Naive thymus-derived CD4-positive, alpha-beta T cell (primary cell): Measurements from ENCODE around the gene EXOG. TPM values are rescaled to one million over a fixed set of nuclear protein-coding genes. Genes with fewer than 3 reads are reported as not detected.
A peak's percentile ranks its signal among the peaks of the same experiment; 100 is the strongest.

Source experiments
- ATAC-seq: fragments of 150-1000 bp; cut with Tn5 transposase; 2 replicates; pipeline ENCODE4 v1.10.0; 2021; ENCODE audit warnings: mild to moderate bottlenecking, moderate library complexity
- CTCF ChIA-PET: fragments of 350-600 bp; sonication (Branson Sonifier 250); formaldehyde crosslinking; loops from one replicate; lab custom pipeline; 2021; ENCODE audit warnings: antibody characterized with exemption; lab: Charles Lee
- POLR2A ChIA-PET: fragments of 350-600 bp; sonication (Branson Sonifier 250); formaldehyde crosslinking; loops from one replicate; lab custom pipeline; 2021; ENCODE audit warnings: antibody characterized with exemption, inconsistent platforms; lab: Charles Lee
- DNase-seq, 9 donors: peaks; one replicate each; pipeline versions ENCODE4 v3.0.0 to v3.0.0-alpha.2; 2020 to 2022; ENCODE audit warnings: mixed read lengths in 1 of 9
- H3K27ac ChIP-seq: one replicate; pipeline ENCODE4 v1.7.0; 2013; ENCODE audit warnings: mild to moderate bottlenecking, low read depth, low read length, moderate library complexity
- H3K27me3 ChIP-seq, 2 donors: one replicate each; pipeline ENCODE4 v1.7.0; 2013; ENCODE audit warnings: low read length in 2 of 2, mild to moderate bottlenecking in 2 of 2, moderate library complexity in 2 of 2; ENCODE audit not compliant: control insufficient read depth in 2 of 2, insufficient read depth in 2 of 2
- H3K36me3 ChIP-seq, 3 experiments: 1 replicate in 2 of 3; 2 replicates in 1 of 3; pipeline ENCODE4 v1.7.0; 2013; ENCODE audit warnings: low read length in 3 of 3, mild to moderate bottlenecking in 3 of 3, moderate library complexity in 1 of 3; ENCODE audit not compliant: insufficient read depth in 3 of 3, control insufficient read depth in 2 of 3
- H3K4me1 ChIP-seq, 2 donors: one replicate each; pipeline ENCODE4 v1.7.0; 2013; ENCODE audit warnings: low read length in 2 of 2, mild to moderate bottlenecking in 2 of 2, moderate library complexity in 1 of 2; ENCODE audit not compliant: control insufficient read depth in 2 of 2, insufficient read depth in 2 of 2
- H3K4me3 ChIP-seq: 2 replicates; pipeline ENCODE4 v1.7.0; 2013; ENCODE audit warnings: mild to moderate bottlenecking, low read length
- H3K9me3 ChIP-seq, 3 experiments: 1 replicate in 2 of 3; 2 replicates in 1 of 3; pipeline ENCODE4 v1.7.0; 2013; ENCODE audit warnings: low read length in 3 of 3; ENCODE audit not compliant: control insufficient read depth in 2 of 3
- H3K27ac Mint-ChIP-seq, 9 donors: one replicate each; pipeline ENCODE4 v1.8.0; 2020 to 2022; ENCODE audit warnings: mixed read lengths in 9 of 9, mild to moderate bottlenecking in 8 of 9, moderate library complexity in 5 of 9, inconsistent platforms in 2 of 9
- H3K27me3 Mint-ChIP-seq, 5 donors: one replicate each; pipeline ENCODE4 v1.8.0; 2021 to 2022; ENCODE audit warnings: mixed read lengths in 5 of 5, mild to moderate bottlenecking in 1 of 5
- H3K36me3 Mint-ChIP-seq, 5 donors: one replicate each; pipeline ENCODE4 v1.8.0; 2020 to 2022; ENCODE audit warnings: mixed read lengths in 5 of 5, mild to moderate bottlenecking in 3 of 5, inconsistent platforms in 1 of 5
- H3K4me1 Mint-ChIP-seq, 7 donors: one replicate each; pipeline ENCODE4 v1.8.0; 2020 to 2022; ENCODE audit warnings: mixed read lengths in 7 of 7, mild to moderate bottlenecking in 3 of 7, inconsistent platforms in 1 of 7
- H3K4me3 Mint-ChIP-seq, 10 donors: one replicate each; pipeline ENCODE4 v1.8.0; 2020 to 2022; ENCODE audit warnings: mild to moderate bottlenecking in 10 of 10, mixed read lengths in 10 of 10, moderate library complexity in 6 of 10, inconsistent platforms in 2 of 10
- H3K9me3 Mint-ChIP-seq, 11 donors: one replicate each; pipeline ENCODE4 v1.8.0; 2020 to 2022; ENCODE audit warnings: mixed read lengths in 11 of 11, mild to moderate bottlenecking in 4 of 11, inconsistent platforms in 1 of 11, moderate library complexity in 1 of 11
- intact Hi-C, 2 donors: fragments of 100-400 bp; cut with micrococcal nuclease; formaldehyde crosslinking; loops; one replicate each; pipeline ENCODE4 v1.15.1; 2023
- polyA plus RNA-seq, 2 donors: library from polyadenylated mRNA; unstranded; fragments of 300-500 nt; fragmentation: Illumina TruSeq; gene quantifications; one replicate each; pipeline ENCODE4 v1.2.3, GENCODE V29; 2021
- total RNA-seq, 6 experiments: library from RNA in 5 of 6; stranded (reverse) in 5 of 6; gene quantifications; 1 replicate in 5 of 6; 2 replicates in 1 of 6; pipeline ENCODE4 v1.2.3 and lab custom pipeline; 2021 to 2026

The EXOG gene
- total and polyA plus RNA-seq, 7 experiments from 2014 or later = 6.1 to 31.0 (median 20.7) TPM

DNA sequence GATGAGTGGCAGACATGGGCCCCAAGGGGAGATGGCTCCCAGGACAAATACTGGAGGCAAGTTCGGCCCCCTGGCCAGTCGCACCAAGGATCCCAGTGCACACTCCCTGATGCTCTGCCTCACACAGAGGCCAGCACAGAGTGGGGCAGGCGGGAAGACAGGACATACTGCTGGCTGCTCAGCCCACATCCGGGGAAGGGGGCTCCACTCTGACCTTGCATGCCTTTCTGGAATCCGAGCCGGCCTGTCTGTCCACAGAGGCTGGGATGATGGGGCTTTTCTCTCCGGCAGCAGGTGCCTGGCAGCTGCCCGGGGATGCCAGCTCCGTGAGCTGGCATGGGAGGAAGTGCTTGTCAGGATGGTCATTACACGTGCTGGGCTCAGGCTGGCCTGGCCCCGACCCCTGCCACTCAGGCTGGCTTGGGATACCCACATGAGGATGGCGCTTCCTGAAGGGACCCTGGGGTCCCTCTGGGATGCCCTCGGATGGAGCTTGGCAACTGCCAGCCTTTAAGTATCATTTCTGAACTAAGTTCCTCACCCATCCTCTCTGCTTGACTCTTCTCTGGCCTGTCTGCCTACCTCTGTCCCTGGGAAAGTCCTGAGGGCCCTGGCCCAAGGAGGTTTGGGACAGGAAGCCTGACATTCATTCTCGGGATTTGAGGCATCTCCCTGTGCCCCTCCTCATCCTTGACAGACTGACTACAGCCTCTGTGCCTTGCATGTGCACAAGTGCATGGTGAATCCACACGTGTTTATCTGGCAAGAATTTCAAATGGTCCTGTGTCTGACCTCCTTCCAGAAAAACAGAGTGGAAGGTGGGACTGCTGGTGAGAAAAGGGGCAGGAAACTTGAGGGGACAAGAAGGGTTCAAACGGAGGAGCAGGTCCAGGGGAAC, 46.5 kb downstream of the EXOG start:
- intact Hi-C loops = no loop called here

DNA sequence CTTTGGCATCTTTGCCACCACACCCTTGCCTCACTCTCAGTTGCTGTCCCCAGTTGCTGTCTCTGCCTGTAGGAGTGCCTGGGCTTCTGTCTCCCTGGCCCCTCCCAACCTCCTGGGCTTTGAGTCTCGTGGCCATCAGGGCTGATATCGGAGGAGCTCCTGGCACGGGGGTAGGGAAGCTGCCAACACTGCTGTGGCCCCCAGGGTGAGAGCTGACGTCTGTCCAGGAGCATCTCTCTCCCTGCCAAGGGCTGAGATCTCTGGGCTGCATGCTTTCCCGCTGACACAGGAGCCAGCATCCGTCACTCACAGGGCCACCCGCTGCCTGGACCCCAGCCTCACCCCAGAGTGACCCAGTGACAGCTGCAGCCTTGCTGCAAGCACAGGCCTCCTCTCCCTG, 47.4 kb downstream of the EXOG start:
- CTCF ChIA-PET = no interaction called here
- DNase-seq (no peak), ATAC-seq (no peak)
- Mint-ChIP-seq H3K9me3 (no peaks in the 10 kb centered on the region), H3K36me3 (peaks cover 0 to 9% (median 0%) of the 10 kb centered on the region in 5 donors), H3K27me3 (peaks cover 0 to 10% (median 0%) of the 10 kb centered on the region in 5 donors), H3K4me1 (peaks cover 0 to under 1% (median 0%) of the 10 kb centered on the region in 7 donors), H3K4me3 (no peak overlapping the region), H3K27ac (no peak overlapping the region)
- Histone ChIP-seq H3K27me3 (no peaks in the 10 kb centered on the region), H3K4me1 (no peaks in the 10 kb centered on the region), H3K4me3 (no peak overlapping the region), H3K9me3 (no peaks in the 10 kb centered on the region), H3K36me3 (no peaks in the 10 kb centered on the region), H3K27ac (no peak overlapping the region)
- POLR2A ChIA-PET = no interaction called here
- intact Hi-C loops = no loop called here

More for the DNA sequence above, 46.5 kb downstream of the EXOG start:
- Mint-ChIP-seq H3K27ac (no peak overlapping the region), H3K27me3 (peaks cover 0 to 6% (median 0%) of the 10 kb centered on the region in 5 donors), H3K36me3 (peaks cover 0 to 13% (median 0%) of the 10 kb centered on the region in 5 donors), H3K4me1 (peaks cover 0 to 1% (median 0%) of the 10 kb centered on the region in 7 donors), H3K9me3 (no peaks in the 10 kb centered on the region), H3K4me3 (no peak overlapping the region)
- no peak overlapping the region for H3K27ac ChIP-seq
- no peak for DNase-seq
- no peaks in the 10 kb centered on the region for H3K36me3 ChIP-seq
- CTCF ChIA-PET = no interaction called here
- H3K4me1 ChIP-seq = no peaks in the 10 kb centered on the region
- no peaks in the 10 kb centered on the region for H3K9me3 ChIP-seq
- POLR2A ChIA-PET = no interaction called here
- no peak overlapping the region for H3K4me3 ChIP-seq
- H3K27me3 ChIP-seq = no peaks in the 10 kb centered on the region
- no peak for ATAC-seq

DNA sequence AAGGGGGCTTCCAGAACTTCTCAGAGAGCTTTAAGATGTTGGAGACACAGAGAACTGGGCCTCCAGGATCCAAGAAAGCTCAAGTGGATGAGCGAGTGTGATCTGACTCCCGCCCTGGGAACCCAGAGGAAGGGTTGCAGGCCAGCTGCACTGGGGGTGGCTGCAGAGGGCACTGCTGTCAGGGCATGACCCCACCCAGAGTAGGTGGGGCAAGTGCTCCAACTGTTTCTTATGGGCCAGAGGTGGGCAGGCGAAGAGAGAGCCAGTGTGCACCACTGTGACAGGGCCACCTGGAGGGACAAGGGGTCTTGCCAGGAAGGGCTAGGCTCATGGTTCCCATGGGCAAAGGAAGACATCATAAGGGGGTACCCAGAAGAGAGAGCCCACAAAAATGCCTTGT, 48.8 kb downstream of the EXOG start:
- Histone ChIP-seq H3K27ac (no peak overlapping the region), H3K27me3 (no peaks in the 10 kb centered on the region), H3K36me3 (no peaks in the 10 kb centered on the region), H3K9me3 (no peaks in the 10 kb centered on the region), H3K4me1 (no peaks in the 10 kb centered on the region), H3K4me3 (no peak overlapping the region)
- H3K4me1 Mint-ChIP-seq = no peaks in the 10 kb centered on the region
- no peak overlapping the region for H3K27ac Mint-ChIP-seq
- ChIA-PET CTCF (no interaction called here), POLR2A (no interaction called here)
- peaks cover 0 to 10% (median 0%) of the 10 kb centered on the region in 5 donors for H3K27me3 Mint-ChIP-seq
- no peaks in the 10 kb centered on the region for H3K9me3 Mint-ChIP-seq
- peaks cover 0 to 9% (median 0%) of the 10 kb centered on the region in 5 donors for H3K36me3 Mint-ChIP-seq
- H3K4me3 Mint-ChIP-seq = no peak overlapping the region
- intact Hi-C loops = no loop called here
- DNase-seq (no peak), ATAC-seq (no peak)

DNA sequence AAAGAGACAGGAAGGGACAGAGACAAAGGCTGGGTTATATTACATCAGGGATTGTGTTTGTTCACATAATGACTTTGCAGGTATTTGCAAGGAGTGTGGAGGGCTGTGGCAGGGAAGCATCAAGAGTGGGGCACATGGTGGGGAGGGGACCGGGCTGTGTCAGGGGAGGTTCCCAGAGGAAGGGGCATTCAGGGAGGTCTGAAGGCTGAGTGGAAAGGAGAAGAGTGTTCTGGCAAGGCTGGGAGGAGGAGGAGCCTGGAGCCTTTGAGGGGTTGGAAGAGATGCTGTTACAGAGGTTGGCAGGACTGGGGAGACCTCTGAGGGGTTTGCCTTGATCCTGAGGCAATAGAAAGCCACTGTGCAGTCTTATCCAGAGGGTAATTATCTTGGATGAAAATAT, 49.4 kb downstream of the EXOG start:
- Mint-ChIP-seq H3K4me1 (no peaks in the 10 kb centered on the region), H3K27ac (no peak overlapping the region), H3K9me3 (no peaks in the 10 kb centered on the region), H3K4me3 (no peak overlapping the region), H3K27me3 (peaks cover 0 to 10% (median 0%) of the 10 kb centered on the region in 5 donors), H3K36me3 (peaks cover 0 to 9% (median 0%) of the 10 kb centered on the region in 5 donors)
- ChIA-PET POLR2A (no interaction called here), CTCF (no interaction called here)
- Histone ChIP-seq H3K4me3 (no peak overlapping the region), H3K27ac (no peak overlapping the region), H3K4me1 (no peaks in the 10 kb centered on the region), H3K27me3 (no peaks in the 10 kb centered on the region), H3K9me3 (no peaks in the 10 kb centered on the region), H3K36me3 (no peaks in the 10 kb centered on the region)
- ATAC-seq = no peak
- intact Hi-C loops = no loop called here
- no peak for DNase-seq

DNA sequence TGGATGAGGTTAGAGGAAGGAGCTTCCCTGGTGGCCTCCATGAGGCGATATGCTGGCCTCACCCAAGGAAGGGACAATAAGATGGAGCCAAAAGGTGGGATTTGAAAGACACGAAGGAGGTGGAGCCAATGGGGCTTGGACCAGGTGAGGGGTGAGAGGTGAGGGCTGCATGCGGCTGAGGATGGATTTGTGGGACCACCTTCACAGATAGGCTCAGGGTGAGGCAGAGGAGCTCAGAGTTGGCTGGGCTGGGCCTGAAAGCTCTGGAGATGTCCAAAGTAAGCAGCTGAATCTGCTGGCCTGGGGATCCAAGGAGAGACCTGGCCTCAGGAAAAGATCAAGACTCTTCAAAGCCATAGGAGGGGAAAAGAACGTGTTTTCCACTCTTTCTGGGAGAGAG, 49.8 kb downstream of the EXOG start:
- no peak overlapping the region for H3K4me3 ChIP-seq

DNA sequence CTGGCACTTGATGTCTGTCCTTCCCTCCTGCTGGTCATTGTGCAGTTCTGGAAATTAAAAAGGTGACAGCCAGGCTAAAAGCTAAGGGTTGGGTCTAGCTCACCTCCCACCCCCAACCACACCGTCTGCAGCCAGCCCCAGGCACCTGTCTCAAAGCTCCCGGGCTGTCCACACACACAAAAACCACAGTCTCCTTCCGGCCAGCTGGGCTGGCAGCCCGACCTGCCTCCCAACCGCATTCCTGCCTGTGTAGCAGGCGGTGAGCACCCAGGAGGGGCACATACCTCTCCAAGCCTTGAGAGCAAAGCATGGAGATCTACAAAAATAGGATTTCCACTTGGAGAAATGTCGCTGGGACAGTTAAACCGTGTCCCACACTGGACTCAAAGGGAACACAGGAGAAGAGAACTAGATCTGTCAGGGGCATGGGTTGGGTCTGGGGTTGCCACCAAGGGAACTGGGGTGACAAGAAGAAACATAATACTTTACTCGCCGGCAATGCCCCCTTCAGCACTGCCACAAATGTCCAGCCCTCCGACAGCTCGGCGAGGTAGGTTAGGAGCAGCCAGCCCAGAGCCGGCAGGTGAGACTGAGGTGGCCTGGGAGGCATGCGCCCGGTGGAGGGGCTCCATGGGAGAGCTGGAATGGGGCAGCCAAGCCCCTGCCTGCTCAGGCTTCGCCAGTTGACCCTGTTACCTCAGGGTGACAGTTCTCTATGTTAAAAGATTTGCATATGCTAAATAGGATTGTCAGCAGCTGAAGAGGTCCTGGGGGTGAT, 52.2 kb downstream of the EXOG start:
- ChIA-PET POLR2A (no interaction called here), CTCF (no interaction called here)
- no peaks in the 10 kb centered on the region for H3K36me3 ChIP-seq
- no peaks in the 10 kb centered on the region for H3K4me1 ChIP-seq
- no peak overlapping the region for H3K4me3 ChIP-seq
- DNase-seq (peak in 1 of 9 donors; percentile 15), ATAC-seq (no peak)
- Mint-ChIP-seq H3K4me3 (no peak overlapping the region), H3K4me1 (no peaks in the 10 kb centered on the region), H3K9me3 (peaks cover 0 to 3% (median 0%) of the 10 kb centered on the region in 11 donors), H3K36me3 (no peaks in the 10 kb centered on the region), H3K27ac (no peak overlapping the region), H3K27me3 (peaks cover 0 to 10% (median 0%) of the 10 kb centered on the region in 5 donors)
- H3K27me3 ChIP-seq = no peaks in the 10 kb centered on the region
- no peak overlapping the region for H3K27ac ChIP-seq
- intact Hi-C loops = no loop called here
- H3K9me3 ChIP-seq = no peaks in the 10 kb centered on the region

More for the DNA sequence above, 49.8 kb downstream of the EXOG start:
- Histone ChIP-seq H3K27ac (no peak overlapping the region), H3K27me3 (no peaks in the 10 kb centered on the region), H3K4me1 (no peaks in the 10 kb centered on the region), H3K36me3 (no peaks in the 10 kb centered on the region), H3K9me3 (no peaks in the 10 kb centered on the region)
- POLR2A ChIA-PET = no interaction called here
- peaks cover 0 to 10% (median 0%) of the 10 kb centered on the region in 5 donors for H3K27me3 Mint-ChIP-seq
- peaks cover 0 to 8% (median 0%) of the 10 kb centered on the region in 5 donors for H3K36me3 Mint-ChIP-seq
- no peak overlapping the region for H3K27ac Mint-ChIP-seq
- H3K4me1 Mint-ChIP-seq = no peaks in the 10 kb centered on the region
- CTCF ChIA-PET = no interaction called here
- ATAC-seq (no peak), DNase-seq (no peak)
- H3K4me3 Mint-ChIP-seq = no peak overlapping the region
- intact Hi-C loops = no loop called here
- H3K9me3 Mint-ChIP-seq = peaks cover 0 to under 1% (median 0%) of the 10 kb centered on the region in 11 donors
